ENCODE measurements around the gene PDE6A.
"Not testable (repeated sequence)": the region's sequence is repeated elsewhere in the genome, so short reads cannot be mapped to it uniquely, and the experiment has no call there.

The PDE6A gene

DNA sequence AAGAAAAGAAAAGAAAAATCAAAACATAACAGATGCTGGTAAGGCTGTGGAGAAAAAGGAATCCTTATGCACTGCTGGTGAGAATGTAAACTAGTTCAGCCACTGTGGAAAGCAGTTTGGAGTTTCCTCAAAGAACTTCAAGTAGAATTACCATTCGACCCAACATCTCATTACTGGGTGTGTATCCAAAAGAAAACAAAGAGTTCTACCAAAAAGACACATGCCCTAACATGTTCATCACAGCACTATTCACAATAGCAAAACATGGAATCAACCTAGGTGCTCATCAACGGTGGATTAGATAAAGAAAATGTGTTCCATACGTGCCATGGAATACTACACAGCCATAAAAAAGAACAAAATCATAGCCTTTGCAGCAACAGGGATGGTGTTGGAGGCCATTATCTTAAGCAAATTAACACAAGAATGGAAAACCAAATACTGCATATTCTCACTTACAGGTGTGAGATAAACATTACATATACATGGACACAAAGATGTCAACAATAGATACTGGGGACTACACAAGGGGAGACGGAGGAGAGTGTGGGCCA is 63.4 kb downstream of the PDE6A start:
- H3K4me3 ChIP-seq (ENCODE audit: low read depth, low read length), result no peak overlapping the region
- TF ChIP-seq CTCF (IDR thresholded peaks at IDR 0.05; ENCODE audit: control insufficient read depth, extremely low read depth, insufficient read depth), result no peak
- no peak for DNase-seq (ENCODE audit: low read depth)

GRCh38 chr5:149879593-149879992 is 65.0 kb downstream of the PDE6A start:
- not testable (repeated sequence) for DNase-seq (ENCODE audit: low read depth); H3K4me3 ChIP-seq (ENCODE audit: low read depth, low read length)

GRCh38 chr5:149878371-149878770 is 66.2 kb downstream of the PDE6A start:
- no peak for DNase-seq (ENCODE audit: low read depth)
- TF ChIP-seq CTCF (IDR thresholded peaks at IDR 0.05; ENCODE audit: control insufficient read depth, extremely low read depth, insufficient read depth), result no peak
- no peak overlapping the region for H3K4me3 ChIP-seq (ENCODE audit: low read depth, low read length)

DNA sequence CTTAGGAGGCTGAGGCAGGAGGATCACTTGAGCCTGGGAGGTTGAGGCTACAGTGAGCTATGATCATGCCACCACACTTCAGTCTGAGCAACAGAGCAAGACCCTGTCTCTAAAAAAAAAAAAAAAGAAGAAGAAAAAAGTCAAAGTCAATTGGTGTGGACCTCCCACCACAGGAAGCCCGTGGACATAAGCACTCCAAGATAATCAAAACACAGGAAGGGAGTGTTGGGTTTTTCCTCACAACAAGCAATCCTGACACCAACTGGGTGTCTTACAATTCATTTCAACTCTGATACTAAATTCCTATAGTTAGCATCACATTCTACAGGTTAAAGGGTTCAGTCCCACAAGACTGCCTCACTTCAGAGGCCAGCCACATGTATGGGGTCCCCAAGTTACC is 70.7 kb downstream of the PDE6A start:
- TF ChIP-seq CTCF (IDR thresholded peaks at IDR 0.05; ENCODE audit: control insufficient read depth, extremely low read depth, insufficient read depth), result no peak
- DNase-seq (ENCODE audit: low read depth), result no peak
- no peak overlapping the region for H3K4me3 ChIP-seq (ENCODE audit: low read depth, low read length)

DNA sequence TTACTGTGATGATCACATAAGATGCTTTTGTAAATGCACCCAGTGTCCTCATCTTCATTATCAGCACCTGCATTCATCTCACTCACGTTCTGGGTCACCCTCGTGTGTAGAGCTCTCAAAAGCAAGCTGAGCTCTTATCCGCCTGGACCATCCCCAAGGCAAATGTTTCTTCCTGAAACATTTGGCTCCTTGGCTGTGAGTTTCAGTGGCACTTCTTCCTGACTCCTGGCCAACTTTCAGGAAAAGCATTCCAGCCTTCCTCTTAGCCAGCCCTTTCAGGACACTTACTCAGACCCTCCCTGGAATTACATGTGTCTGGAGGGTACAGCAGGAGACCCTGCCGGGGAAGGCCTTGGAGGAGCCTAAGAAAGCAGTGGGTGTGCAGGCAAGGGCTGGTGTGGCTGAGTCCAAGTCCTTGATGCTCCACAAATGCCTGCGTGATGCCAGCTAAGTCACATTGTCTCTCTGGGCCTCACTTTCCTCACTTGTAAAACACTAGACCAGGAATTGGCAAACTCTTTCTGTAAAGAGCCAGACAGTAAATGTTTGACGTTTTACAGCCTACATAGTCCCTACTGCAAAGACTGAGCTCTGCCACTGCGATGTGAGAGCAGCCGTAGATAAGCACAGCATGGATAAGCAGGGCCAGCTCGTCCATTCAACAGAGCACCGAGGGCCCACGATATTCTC is 72.1 kb downstream of the PDE6A start:
- H3K4me3 ChIP-seq (ENCODE audit: low read depth, low read length), result no peak overlapping the region
- no peak for TF ChIP-seq CTCF (IDR thresholded peaks at IDR 0.05; ENCODE audit: control insufficient read depth, extremely low read depth, insufficient read depth)
- DNase-seq (ENCODE audit: low read depth), result peak; percentile 70

GRCh38 chr5:149871471-149871870 is 73.1 kb downstream of the PDE6A start:
- DNase-seq (ENCODE audit: low read depth), result no peak
- TF ChIP-seq CTCF (IDR thresholded peaks at IDR 0.05; ENCODE audit: control insufficient read depth, extremely low read depth, insufficient read depth), result no peak
- H3K4me3 ChIP-seq (ENCODE audit: low read depth, low read length), result no peak overlapping the region

DNA sequence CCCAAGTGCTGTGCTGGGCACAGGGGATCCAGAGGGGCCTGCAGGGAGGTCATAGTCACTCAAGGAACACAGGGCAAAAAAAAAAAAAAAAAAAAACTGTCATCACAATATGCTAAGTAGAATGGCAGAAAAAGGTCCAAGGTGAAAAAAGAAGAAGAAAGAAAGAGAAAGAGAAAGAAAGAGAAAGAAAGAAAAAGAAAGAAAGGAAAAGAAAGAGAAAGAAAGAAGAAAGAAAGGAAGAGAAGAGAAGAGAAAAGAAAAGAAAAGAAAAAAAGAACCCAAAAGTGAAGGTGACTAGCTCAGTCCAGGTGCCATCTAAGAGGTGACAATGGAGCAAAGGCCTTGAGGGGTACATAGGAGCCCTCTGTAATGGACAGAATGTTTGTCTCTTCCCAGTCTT is 73.9 kb downstream of the PDE6A start:
- no peak overlapping the region for H3K4me3 ChIP-seq (ENCODE audit: low read depth, low read length)
- DNase-seq (ENCODE audit: low read depth), result no peak
- no peak for TF ChIP-seq CTCF (IDR thresholded peaks at IDR 0.05; ENCODE audit: control insufficient read depth, extremely low read depth, insufficient read depth)

Measured in LNCaP clone FGC (cell line).